Retinal pigment epithelial cell (primary cell): Measurements from ENCODE around the gene GAGE12D.
"Not testable (repeated sequence)": the region's sequence is repeated elsewhere in the genome, so short reads cannot be mapped to it uniquely, and the experiment has no call there.

Experiments
- DNase-seq: peaks from one replicate; pipeline ENCODE4 v3.0.0-alpha.2; 2010; ENCODE audit warnings: low read depth
- H3K4me3 ChIP-seq: 2 replicates; pipeline ENCODE4 v1.5.1; 2011; ENCODE audit warnings: mild to moderate bottlenecking, low read length, control low read depth, moderate library complexity

GAGE12D gene

DNA sequence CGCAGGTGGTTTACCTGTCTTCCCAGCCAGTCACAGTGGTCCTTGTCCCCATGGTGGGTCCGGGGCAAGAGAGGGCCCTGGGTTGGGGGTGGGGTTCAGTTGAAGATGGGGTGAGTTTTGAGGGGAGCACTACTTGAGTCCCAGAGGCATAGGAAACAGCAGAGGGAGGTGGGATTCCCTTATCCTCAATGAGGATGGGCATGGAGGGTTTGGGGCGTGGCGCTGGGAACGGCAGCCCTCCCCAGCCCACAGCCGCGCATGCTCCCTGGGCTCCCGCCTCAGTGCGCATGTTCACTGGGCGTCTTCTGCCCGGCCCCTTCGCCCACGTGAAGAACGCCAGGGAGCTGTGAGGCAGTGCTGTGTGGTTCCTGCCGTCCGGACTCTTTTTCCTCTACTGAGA, at the start of gene GAGE12D:
Gene GAGE12D, plus strand, starts transcription at position 301 of the 400 bp plus-strand sequence. CDS start 1,155 bp downstream, outside the sequence.
- not testable (repeated sequence) for DNase-seq, H3K4me3 ChIP-seq

DNA sequence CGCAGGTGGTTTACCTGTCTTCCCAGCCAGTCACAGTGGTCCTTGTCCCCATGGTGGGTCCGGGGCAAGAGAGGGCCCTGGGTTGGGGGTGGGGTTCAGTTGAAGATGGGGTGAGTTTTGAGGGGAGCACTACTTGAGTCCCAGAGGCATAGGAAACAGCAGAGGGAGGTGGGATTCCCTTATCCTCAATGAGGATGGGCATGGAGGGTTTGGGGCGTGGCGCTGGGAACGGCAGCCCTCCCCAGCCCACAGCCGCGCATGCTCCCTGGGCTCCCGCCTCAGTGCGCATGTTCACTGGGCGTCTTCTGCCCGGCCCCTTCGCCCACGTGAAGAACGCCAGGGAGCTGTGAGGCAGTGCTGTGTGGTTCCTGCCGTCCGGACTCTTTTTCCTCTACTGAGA, 9.7 kb upstream of the GAGE12D start, which contains the start of gene GAGE12C:
Gene GAGE12C, plus strand, starts transcription at position 301 of the 400 bp plus-strand sequence. CDS start 1,155 bp downstream, outside the sequence.
- not testable (repeated sequence) for H3K4me3 ChIP-seq, DNase-seq

DNA sequence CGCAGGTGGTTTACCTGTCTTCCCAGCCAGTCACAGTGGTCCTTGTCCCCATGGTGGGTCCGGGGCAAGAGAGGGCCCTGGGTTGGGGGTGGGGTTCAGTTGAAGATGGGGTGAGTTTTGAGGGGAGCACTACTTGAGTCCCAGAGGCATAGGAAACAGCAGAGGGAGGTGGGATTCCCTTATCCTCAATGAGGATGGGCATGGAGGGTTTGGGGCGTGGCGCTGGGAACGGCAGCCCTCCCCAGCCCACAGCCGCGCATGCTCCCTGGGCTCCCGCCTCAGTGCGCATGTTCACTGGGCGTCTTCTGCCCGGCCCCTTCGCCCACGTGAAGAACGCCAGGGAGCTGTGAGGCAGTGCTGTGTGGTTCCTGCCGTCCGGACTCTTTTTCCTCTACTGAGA, 9.5 kb downstream of the GAGE12D start, which contains the start of gene GAGE12E:
Gene GAGE12E, plus strand, starts transcription at position 301 of the 400 bp plus-strand sequence. CDS start 1,155 bp downstream, outside the sequence.
- DNase-seq, H3K4me3 ChIP-seq: not testable (repeated sequence)

- not testable (repeated sequence) for H3K4me3 ChIP-seq, DNase-seq
These were observed 19.0 kb downstream of the GAGE12D start, which contains the start of gene GAGE12F for GRCh38 chrX:49560542-49560941. Gene GAGE12F (plus strand): TSS chrX:49560842. CDS start chrX:49561997, 1,155 bp downstream.

- not testable (repeated sequence) for DNase-seq, H3K4me3 ChIP-seq
These were observed 27.2 kb downstream of the GAGE12D start for GRCh38 chrX:49568728-49569127.

DNA sequence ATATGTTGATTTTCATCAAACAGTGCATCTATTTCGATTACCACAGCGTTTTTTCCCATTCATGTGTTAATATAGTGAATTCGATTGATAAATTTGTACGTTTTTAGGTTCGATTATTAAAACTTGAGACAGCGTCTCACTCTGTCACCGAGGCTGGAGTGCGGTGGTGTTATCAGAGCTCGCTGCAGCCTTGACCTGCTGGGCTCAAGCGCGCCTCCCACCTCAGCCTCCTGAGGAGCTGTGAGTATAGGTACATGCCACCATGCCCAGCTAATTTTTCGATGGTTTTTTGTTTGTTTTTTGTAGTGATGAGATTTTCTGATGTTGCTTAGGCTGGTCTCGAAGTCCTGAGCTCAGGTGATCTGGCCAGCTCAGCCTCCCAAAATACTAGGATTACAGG, 27.6 kb downstream of the GAGE12D start:
- H3K4me3 ChIP-seq, DNase-seq: not testable (repeated sequence)

DNA sequence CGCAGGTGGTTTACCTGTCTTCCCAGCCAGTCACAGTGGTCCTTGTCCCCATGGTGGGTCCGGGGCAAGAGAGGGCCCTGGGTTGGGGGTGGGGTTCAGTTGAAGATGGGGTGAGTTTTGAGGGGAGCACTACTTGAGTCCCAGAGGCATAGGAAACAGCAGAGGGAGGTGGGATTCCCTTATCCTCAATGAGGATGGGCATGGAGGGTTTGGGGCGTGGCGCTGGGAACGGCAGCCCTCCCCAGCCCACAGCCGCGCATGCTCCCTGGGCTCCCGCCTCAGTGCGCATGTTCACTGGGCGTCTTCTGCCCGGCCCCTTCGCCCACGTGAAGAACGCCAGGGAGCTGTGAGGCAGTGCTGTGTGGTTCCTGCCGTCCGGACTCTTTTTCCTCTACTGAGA, 28.6 kb downstream of the GAGE12D start, which contains the start of gene GAGE12G:
Gene GAGE12G, plus strand, starts transcription at position 301 of the 400 bp plus-strand sequence. CDS start 1,155 bp downstream, outside the sequence.
- H3K4me3 ChIP-seq, DNase-seq: not testable (repeated sequence)

GRCh38 chrX:49579649-49580048, 38.1 kb downstream of the GAGE12D start, which contains the start of gene GAGE12H:
Gene GAGE12H (plus strand): TSS chrX:49579949. CDS start chrX:49581104, 1,155 bp downstream.
- DNase-seq, H3K4me3 ChIP-seq: not testable (repeated sequence)

DNA sequence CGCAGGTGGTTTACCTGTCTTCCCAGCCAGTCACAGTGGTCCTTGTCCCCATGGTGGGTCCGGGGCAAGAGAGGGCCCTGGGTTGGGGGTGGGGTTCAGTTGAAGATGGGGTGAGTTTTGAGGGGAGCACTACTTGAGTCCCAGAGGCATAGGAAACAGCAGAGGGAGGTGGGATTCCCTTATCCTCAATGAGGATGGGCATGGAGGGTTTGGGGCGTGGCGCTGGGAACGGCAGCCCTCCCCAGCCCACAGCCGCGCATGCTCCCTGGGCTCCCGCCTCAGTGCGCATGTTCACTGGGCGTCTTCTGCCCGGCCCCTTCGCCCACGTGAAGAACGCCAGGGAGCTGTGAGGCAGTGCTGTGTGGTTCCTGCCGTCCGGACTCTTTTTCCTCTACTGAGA, 47.7 kb downstream of the GAGE12D start, which contains the start of gene GAGE2A:
Gene GAGE2A, plus strand, starts transcription at position 301 of the 400 bp plus-strand sequence. CDS start 1,155 bp downstream, outside the sequence.
- H3K4me3 ChIP-seq, DNase-seq: not testable (repeated sequence)

- not testable (repeated sequence) for DNase-seq, H3K4me3 ChIP-seq
These were observed 48.4 kb downstream of the GAGE12D start for GRCh38 chrX:49589769-49590478.

GRCh38 chrX:49590488-49590887, 49.0 kb downstream of the GAGE12D start:
- DNase-seq, H3K4me3 ChIP-seq: not testable (repeated sequence)
